HG03432 (cell line): Measurements from ENCODE around the gene RABGAP1.

Experiments
- ATAC-seq: cut with Tn5 transposase; IDR thresholded peaks from one replicate; pipeline ENCODE4 v1.9.1; 2021; ENCODE audit warnings: mild to moderate bottlenecking, moderate library complexity; ENCODE audit not compliant: unreplicated experiment

RABGAP1 gene

DNA sequence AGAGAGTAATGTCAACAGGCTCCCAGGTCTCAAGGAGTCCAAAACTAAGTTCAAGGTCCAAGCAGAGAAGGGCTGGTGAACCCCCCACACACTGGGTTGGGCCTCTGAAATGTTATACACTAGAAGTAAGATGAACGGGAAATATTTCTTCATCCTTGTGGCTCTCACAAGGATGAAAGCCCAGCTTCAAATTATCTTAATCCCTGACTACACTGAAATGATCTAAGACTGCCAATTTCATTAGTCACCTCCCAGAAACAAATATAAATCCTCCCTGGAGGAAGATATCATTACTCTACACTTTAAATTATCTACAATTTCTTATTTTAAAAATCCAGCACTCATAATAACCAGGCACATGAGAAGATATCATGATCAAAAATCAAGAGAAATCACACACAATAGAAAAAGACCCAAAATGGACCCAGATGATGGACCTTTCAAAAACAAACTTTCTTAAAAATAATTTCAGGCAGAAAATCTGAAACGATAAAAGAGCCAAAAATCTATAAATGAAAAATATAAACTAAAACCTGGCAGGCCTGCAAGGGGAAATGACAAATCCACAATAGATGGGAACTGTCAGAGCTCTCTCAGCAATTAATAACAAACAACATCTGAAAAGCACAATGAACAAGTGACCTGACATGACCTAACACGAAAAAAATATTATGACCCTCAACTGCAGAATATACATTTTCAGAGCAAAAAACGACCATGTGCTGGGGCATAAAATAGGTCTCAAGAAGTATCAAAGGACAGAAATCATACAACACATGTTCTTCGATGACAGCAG lies 210.1 kb downstream of the RABGAP1 start:
- ATAC-seq, result no peak
